ENCODE results near the gene IPCEF1. TPM values are rescaled to one million over a fixed set of nuclear protein-coding genes. Genes with fewer than 3 reads are reported as not detected.
"Not testable (repeated sequence)": the region's sequence is repeated elsewhere in the genome, so short reads cannot be mapped to it uniquely, and the experiment has no call there.

Gene IPCEF1
- total RNA-seq, 4 donors from 2014 or later, result 0.37 to 8.7 (median 3.8) TPM

DNA sequence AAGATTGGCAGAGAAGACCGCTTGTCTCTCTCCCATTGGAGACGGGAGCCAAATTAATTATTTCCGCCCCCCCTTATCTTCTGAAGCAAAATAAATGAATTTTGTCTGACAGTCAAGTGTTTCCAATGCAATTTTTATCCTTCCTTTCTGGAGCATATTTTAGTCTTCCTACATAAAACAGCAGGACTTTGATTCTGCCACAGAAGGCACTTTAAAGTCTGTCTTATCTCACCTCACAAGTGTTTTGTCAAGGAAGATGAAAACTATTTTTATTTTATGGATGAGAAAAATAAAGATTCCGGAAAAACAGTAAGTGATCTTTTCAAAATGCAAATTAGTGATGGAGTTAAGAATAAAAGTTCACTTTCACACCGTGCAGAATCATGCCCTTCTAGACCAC is 177.2 kb downstream of the IPCEF1 start:
- DNase-seq, result no peak
- WGBS, 2 donors (ENCODE audit: low coverage in 1 of 2), result 74 to 86% methylated on average over 5 of the region's 5 CpGs
- Histone ChIP-seq H3K27me3 (no peaks in the 10 kb centered on the region), H3K36me3 (no peaks in the 10 kb centered on the region), H3K9me3 (peaks cover 0 to 5% of the 10 kb centered on the region in 2 donors), H3K27ac (no peak overlapping the region), H3K4me3 (no peak overlapping the region), H3K4me1 (no peaks in the 10 kb centered on the region)
- intact Hi-C loops (cut with DNase I; ENCODE audit: low total_unique reads) (no loop called here), in situ Hi-C loops (cut with MboI; ENCODE audit: low pct_ligation_motif_present in 1 of 4, low pct_unique_long_range_greater_than_20kb in 1 of 4, low sequenced_read_pairs in 3 of 4) (no loop called here)
- TF ChIP-seq EP300 (IDR thresholded peaks at IDR 0.05; ENCODE audit: low read depth) (no peak), POLR2AphosphoS5 (IDR thresholded peaks at IDR 0.05) (no peak), POLR2A (IDR thresholded peaks at IDR 0.05) (no peak)
- TF ChIP-seq, protein P1, sequence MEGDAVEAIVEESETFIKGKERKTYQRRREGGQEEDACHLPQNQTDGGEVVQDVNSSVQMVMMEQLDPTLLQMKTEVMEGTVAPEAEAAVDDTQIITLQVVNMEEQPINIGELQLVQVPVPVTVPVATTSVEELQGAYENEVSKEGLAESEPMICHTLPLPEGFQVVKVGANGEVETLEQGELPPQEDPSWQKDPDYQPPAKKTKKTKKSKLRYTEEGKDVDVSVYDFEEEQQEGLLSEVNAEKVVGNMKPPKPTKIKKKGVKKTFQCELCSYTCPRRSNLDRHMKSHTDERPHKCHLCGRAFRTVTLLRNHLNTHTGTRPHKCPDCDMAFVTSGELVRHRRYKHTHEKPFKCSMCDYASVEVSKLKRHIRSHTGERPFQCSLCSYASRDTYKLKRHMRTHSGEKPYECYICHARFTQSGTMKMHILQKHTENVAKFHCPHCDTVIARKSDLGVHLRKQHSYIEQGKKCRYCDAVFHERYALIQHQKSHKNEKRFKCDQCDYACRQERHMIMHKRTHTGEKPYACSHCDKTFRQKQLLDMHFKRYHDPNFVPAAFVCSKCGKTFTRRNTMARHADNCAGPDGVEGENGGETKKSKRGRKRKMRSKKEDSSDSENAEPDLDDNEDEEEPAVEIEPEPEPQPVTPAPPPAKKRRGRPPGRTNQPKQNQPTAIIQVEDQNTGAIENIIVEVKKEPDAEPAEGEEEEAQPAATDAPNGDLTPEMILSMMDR (IDR thresholded peaks at IDR 0.05), result no peak

DNA sequence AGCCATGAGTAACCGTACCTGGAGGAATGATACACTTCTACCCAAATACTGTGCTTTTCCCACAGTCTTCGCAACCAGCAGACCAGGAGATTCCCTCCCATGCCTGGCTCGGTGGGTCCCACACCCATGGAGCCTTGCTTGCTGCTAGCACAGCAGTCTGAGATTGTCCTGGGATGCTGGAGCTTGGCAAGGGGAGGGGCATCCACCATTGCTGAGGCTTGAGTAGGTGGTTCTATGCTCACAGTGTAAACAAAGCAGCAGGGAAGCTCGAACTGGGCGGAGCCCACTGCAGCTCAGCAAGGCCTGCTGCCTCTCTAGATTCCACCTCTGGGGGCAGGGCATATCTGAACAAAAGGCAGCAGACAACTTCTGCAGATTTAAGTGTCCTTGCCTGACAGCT is 184.2 kb downstream of the IPCEF1 start:
- H3K27me3 ChIP-seq; intact Hi-C loops (cut with DNase I; ENCODE audit: low total_unique reads); H3K36me3 ChIP-seq; H3K4me1 ChIP-seq; H3K9me3 ChIP-seq; H3K27ac ChIP-seq; DNase-seq; H3K4me3 ChIP-seq: not testable (repeated sequence)
- in situ Hi-C loops (cut with MboI; ENCODE audit: low pct_ligation_motif_present in 1 of 4, low pct_unique_long_range_greater_than_20kb in 1 of 4, low sequenced_read_pairs in 3 of 4), result loop anchor here in 3 of 4 donors (25.0 kb wide), 3 partner anchors 115 to 490 kb away; partner anchors contain the start of gene IPCEF1 (in 1 of the 3)
- 83 to 92% methylated on average over 1 to 5 of the region's 5 CpGs for WGBS, 2 donors (ENCODE audit: low coverage in 1 of 2)

DNA sequence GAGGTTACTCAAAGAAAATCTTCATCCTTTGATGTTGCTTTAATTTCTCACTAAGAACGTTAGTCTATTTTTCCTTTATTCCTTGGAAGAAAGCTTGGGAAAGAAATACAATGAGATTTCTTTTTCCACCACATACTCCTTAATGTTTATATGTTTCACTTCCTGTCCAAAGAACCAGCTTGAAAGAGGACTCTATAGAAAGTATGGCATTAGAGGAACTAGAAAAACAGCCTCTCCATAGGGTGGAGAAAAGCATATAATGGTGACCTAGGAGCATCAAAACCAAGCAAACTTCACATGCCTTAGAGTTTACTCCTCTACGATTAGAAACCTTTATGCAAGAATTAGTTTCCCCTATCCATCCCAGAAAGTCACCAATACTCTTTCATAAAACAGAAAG is 186.5 kb downstream of the IPCEF1 start:
- intact Hi-C loops (cut with DNase I; ENCODE audit: low total_unique reads), result no loop called here

DNA sequence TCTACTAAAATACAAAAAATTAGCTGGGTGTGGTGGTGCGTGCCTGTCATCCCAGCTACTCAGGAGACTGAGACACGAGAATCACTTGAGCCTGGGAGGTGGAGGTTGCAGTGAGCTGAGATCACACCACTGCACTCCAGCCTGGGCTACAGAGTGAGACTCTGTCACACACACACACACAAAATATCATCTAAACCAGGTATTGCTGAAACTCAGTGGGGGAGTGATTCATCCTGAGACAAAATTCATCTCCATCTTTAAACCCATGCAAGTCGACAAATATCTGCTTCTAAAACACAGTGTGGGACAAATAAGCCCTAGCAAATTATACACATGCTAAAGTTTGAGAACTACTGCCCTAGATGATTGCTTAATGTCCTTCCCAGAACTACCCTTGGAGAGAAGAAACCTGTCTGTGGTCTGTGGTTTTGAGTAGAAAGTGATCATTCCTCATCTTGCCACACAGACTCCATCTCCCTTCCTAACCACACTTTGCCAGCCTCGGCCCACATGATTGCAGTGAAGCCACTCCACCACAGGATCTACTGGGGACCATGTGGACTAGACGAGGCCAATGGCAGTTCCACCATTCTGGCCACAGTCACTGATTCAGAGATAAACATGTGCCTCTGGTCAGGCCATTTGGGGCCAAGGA is 187.3 kb downstream of the IPCEF1 start:
- TF ChIP-seq POLR2A (IDR thresholded peaks at IDR 0.05) (no peak), POLR2AphosphoS5 (IDR thresholded peaks at IDR 0.05) (no peak), EP300 (IDR thresholded peaks at IDR 0.05; ENCODE audit: low read depth) (no peak)
- TF ChIP-seq, protein P1 (IDR thresholded peaks at IDR 0.05), result no peak
- WGBS, 2 donors (ENCODE audit: low coverage in 1 of 2), result 78 to 80% methylated on average over 2 to 5 of the region's 5 CpGs
- no peak for DNase-seq
- intact Hi-C loops (cut with DNase I; ENCODE audit: low total_unique reads), result no loop called here
- H3K36me3 ChIP-seq, result no peaks in the 10 kb centered on the region
- H3K9me3 ChIP-seq, result no peaks in the 10 kb centered on the region
- H3K27ac ChIP-seq, result no peak overlapping the region
- H3K4me3 ChIP-seq, result no peak overlapping the region
- no peaks in the 10 kb centered on the region for H3K4me1 ChIP-seq
- in situ Hi-C loops (cut with MboI; ENCODE audit: low pct_ligation_motif_present in 1 of 4, low pct_unique_long_range_greater_than_20kb in 1 of 4, low sequenced_read_pairs in 3 of 4), result loop anchor here in 3 of 4 donors (25.0 kb wide), 3 partner anchors 118 to 493 kb away; partner anchors contain the start of gene IPCEF1 (in 1 of the 3)
- no peaks in the 10 kb centered on the region for H3K27me3 ChIP-seq

More for the DNA sequence above, 186.5 kb downstream of the IPCEF1 start:
- Histone ChIP-seq H3K4me3 (no peak overlapping the region), H3K27ac (no peak overlapping the region), H3K9me3 (no peaks in the 10 kb centered on the region), H3K4me1 (no peaks in the 10 kb centered on the region), H3K27me3 (no peaks in the 10 kb centered on the region), H3K36me3 (no peaks in the 10 kb centered on the region)
- no peak for DNase-seq
- in situ Hi-C loops (cut with MboI; ENCODE audit: low pct_ligation_motif_present in 1 of 4, low pct_unique_long_range_greater_than_20kb in 1 of 4, low sequenced_read_pairs in 3 of 4), result loop anchor here in 3 of 4 donors (25.0 kb wide), 3 partner anchors 117 to 492 kb away; partner anchors contain the start of gene IPCEF1 (in 1 of the 3)
- WGBS, 2 donors (ENCODE audit: low coverage in 1 of 2), result 74 to 90% methylated on average over 2 of the region's 2 CpGs
- TF ChIP-seq POLR2A (IDR thresholded peaks at IDR 0.05), result no peak
- TF ChIP-seq, protein P1 (IDR thresholded peaks at IDR 0.05), result no peak
- no peak for TF ChIP-seq POLR2AphosphoS5 (IDR thresholded peaks at IDR 0.05)
- no peak for TF ChIP-seq EP300 (IDR thresholded peaks at IDR 0.05; ENCODE audit: low read depth)

Data from transverse colon (tissue), 4 donors.